Prostate gland (tissue), 2 donors: ENCODE results near the gene IFNA7. TPM values are rescaled to one million over a fixed set of nuclear protein-coding genes. Genes with fewer than 3 reads are reported as not detected.

Experiments
- small RNA-seq, 2 donors: library from RNA; depleted of rRNA; stranded (forward); fragments of <200 nt; gene quantifications; one replicate each; pipeline ENCODE3, GENCODE V24; 2016
- total RNA-seq, 2 donors: library from RNA; depleted of rRNA; stranded (reverse); fragments of >200 nt; gene quantifications; one replicate each; pipeline ENCODE4 v1.1.0, GENCODE V29; 2016

The IFNA7 gene
- total RNA-seq, 2 donors from 2014 or later = not detected

Small RNAs within 50 kb of the gene (small RNA-seq; reads per million reads assigned to genes)
- gene RF00019 = 0 reads per million in 2 donors

Other genes with a start within 250 kb of the IFNA7 start
- 1 to 10 TPM; 2.4 to 3.1 TPM for gene HACD4, start 170.6 kb downstream of the IFNA7 start, total RNA-seq
- not detected for gene IFNB1, start 124.3 kb downstream of the IFNA7 start, total RNA-seq
- gene IFNW1, start 60.4 kb downstream of the IFNA7 start, total RNA-seq = not detected
- gene IFNA21, start 35.5 kb downstream of the IFNA7 start, total RNA-seq = not detected
- not detected for gene IFNA4, start 14.6 kb downstream of the IFNA7 start, total RNA-seq
- gene IFNA10, start 4.9 kb upstream of the IFNA7 start, total RNA-seq = not detected
- not detected for gene IFNA16, start 15.1 kb upstream of the IFNA7 start, total RNA-seq
- not detected for gene IFNA17, start 26.0 kb upstream of the IFNA7 start, total RNA-seq
- gene IFNA14, start 37.8 kb upstream of the IFNA7 start, total RNA-seq = not detected
- gene IFNA5, start 103.1 kb upstream of the IFNA7 start, total RNA-seq = not detected
- gene KLHL9, start 133.2 kb upstream of the IFNA7 start, total RNA-seq = 10 to 100 TPM; 21.4 to 31.4 TPM
- gene IFNA6, start 148.7 kb upstream of the IFNA7 start, total RNA-seq = under 1 TPM in 1 of 2 donors, not detected in 1; 0.34 TPM
- not detected for gene IFNA13, start 165.9 kb upstream of the IFNA7 start, total RNA-seq
- gene IFNA2, start 183.2 kb upstream of the IFNA7 start, total RNA-seq = not detected
- not detected for gene IFNA8, start 206.9 kb upstream of the IFNA7 start, total RNA-seq
- gene IFNA1, start 238.2 kb upstream of the IFNA7 start, total RNA-seq = not detected